H1 (cell line): ENCODE data around the gene CLCC1. TPM values are rescaled to one million over a fixed set of nuclear protein-coding genes. Genes with fewer than 3 reads are reported as not detected.

Experiments used
- CBX5 ChIP-seq: fragments of 300-800, 300-1000 bp; sonication (generic); IDR thresholded peaks from 2 replicates; pipeline ENCODE4 v1.7.1; 2016; ENCODE audit warnings: antibody characterized with exemption, low read length, low read depth
- CHD7 ChIP-seq: fragments of 300-600 bp; sonication (generic); IDR thresholded peaks from 2 replicates; pipeline ENCODE4 v1.7.1; 2012; ENCODE audit warnings: low read length, moderate library complexity, mild to moderate bottlenecking, inconsistent platforms; ENCODE audit not compliant: insufficient replicate concordance
- EGR1 ChIP-seq: IDR thresholded peaks from 2 replicates; pipeline ENCODE4 v1.6.1; 2011; ENCODE audit warnings: low read depth, low read length, borderline replicate concordance
- EP300 ChIP-seq, 2 experiments: IDR thresholded peaks; 1 replicate in 1 of 2; 2 replicates in 1 of 2; pipeline ENCODE4 v1.6.1; 2011 to 2012; ENCODE audit warnings: low read depth in 2 of 2, low read length in 2 of 2, mild to moderate bottlenecking in 2 of 2, borderline replicate concordance in 1 of 2, inconsistent platforms in 1 of 2, moderate library complexity in 1 of 2
- EZH2 ChIP-seq: fragments of 200-600 bp; sonication (generic); IDR thresholded peaks from 2 replicates; pipeline ENCODE4 v1.7.1; 2012; ENCODE audit warnings: low read depth, mild to moderate bottlenecking, moderate library complexity, low read length, inconsistent platforms; ENCODE audit not compliant: severe bottlenecking
- POLR2AphosphoS5 ChIP-seq: IDR thresholded peaks from 2 replicates; pipeline ENCODE4 v1.6.1; 2011; ENCODE audit warnings: low read depth, low read length
- RXRA ChIP-seq: IDR thresholded peaks from 2 replicates; pipeline ENCODE4 v1.6.1; 2011; ENCODE audit warnings: low read depth, mild to moderate bottlenecking, low read length, moderate library complexity; ENCODE audit not compliant: insufficient read depth
- SIRT6 ChIP-seq: IDR thresholded peaks from one replicate; pipeline ENCODE4 v1.7.1; 2012; ENCODE audit warnings: low read length, inconsistent platforms
- USF2 ChIP-seq: IDR thresholded peaks from 2 replicates; pipeline ENCODE4 v1.6.1; 2011; ENCODE audit warnings: low read length, improper control_type of control experiment
- YY1 ChIP-seq: IDR thresholded peaks from 2 replicates; pipeline ENCODE4 v1.6.1; 2011; ENCODE audit warnings: low read depth, mild to moderate bottlenecking, low read length
- polyA plus RNA-seq, 7 experiments: library from polyadenylated mRNA; depleted of rRNA in 3 of 7; stranded (reverse) in 5 of 7; unstranded in 2 of 7; fragments of >200 nt in 5 of 7; fragments of 200-250 nt in 2 of 7; gene quantifications; 1 replicate in 5 of 7; 2 replicates in 1 of 7; 4 replicates in 1 of 7; pipeline versions ENCODE4 v1.2.1 to v1.2.3, GENCODE V29; 2011 to 2013; ENCODE audit warnings: missing spikeins in 2 of 7, mixed read lengths in 2 of 7
- total RNA-seq: library from RNA; stranded (reverse); fragmentation: NEBNext Ultra II Directional; extraction: Animal tissue kit (Norgen Biotek cat#: 25700); gene quantifications from 2 replicates; pipeline ENCODE4 v1.2.1, GENCODE V29; 2021

CLCC1 gene
- total and polyA plus RNA-seq, 2 of the 8 experiments (the other 6 are each of a cell fraction or from before 2014, with no cell fraction given) = 8.1 to 23.8 TPM

- TF ChIP-seq CHD7 = peak; percentile 59
- TF ChIP-seq POLR2AphosphoS5 = no peak
- TF ChIP-seq RXRA = no peak
- TF ChIP-seq EZH2 = no peak
- TF ChIP-seq CBX5 = no peak
- no peak for TF ChIP-seq USF2
- TF ChIP-seq YY1 = no peak
- TF ChIP-seq EGR1 = no peak
- TF ChIP-seq SIRT6 = no peak
- no peak for TF ChIP-seq EP300 (IDR thresholded peaks at IDR 0.05; ENCODE audit: borderline replicate concordance in 1 of 2, low read depth in 2 of 2, low read length in 2 of 2)
These were observed 15.3 kb downstream of the CLCC1 start (continued) for GRCh38 chr1:108947871-108948525.
